Measurements from ENCODE around the gene C1QTNF8.

The C1QTNF8 gene

DNA sequence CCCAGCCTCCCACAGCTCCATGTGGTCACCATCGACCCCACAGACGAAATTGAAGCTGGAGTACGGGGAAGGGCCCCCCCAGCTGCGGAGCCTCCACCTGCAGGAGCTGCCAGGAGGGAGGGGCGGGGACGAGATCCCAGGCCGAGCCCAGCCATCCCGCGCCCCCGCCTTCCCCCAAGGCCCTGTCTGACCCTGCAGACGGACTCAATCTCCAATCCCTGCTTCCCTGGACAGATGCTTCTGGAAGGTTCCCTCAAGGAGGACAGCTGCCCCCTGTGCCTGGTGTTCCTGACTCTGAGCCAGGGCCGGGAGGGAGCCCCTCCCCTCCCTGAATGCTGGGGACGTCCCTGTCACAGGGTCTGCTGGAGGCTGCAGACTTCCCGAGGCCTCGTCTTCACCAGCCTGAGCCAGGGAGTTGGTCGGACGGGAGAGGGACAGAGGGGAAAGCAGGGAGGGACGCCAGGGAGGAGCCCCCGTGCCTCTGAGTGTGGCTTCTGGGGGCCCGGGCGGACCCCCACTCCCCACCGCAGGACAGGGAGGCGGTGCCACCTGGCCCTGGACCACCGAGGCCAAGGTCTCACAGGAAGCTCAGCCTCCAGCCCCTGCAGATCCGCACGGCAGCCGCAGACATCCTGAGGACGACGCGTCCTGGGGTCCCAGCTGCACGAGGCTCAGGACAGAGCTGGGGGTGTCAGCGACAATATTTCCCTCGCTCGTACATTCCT, 21.3 kb upstream of the C1QTNF8 start:
- Histone ChIP-seq H3K4me2 (ENCODE audit: low read depth, low read length) (no peak overlapping the region), H4K20me1 (ENCODE audit: insufficient read depth, low read length) (no peaks in the 10 kb centered on the region), H3K9me3 (replicated peaks; ENCODE audit: insufficient read depth, low read length) (no peaks in the 10 kb centered on the region), H3K4me1 (ENCODE audit: low read length) (0 out of 2 replicates have a peak, but pooled peaks cover 5% of the 10 kb centered on the region), H3K4me3 (ENCODE audit: low read length) (no peak overlapping the region), H3K9ac (ENCODE audit: low read length) (no peak overlapping the region), H3K27ac (ENCODE audit: low read length) (no peak overlapping the region), H3K79me2 (ENCODE audit: low read length) (no peaks in the 10 kb centered on the region), H3K27me3 (replicated peaks; ENCODE audit: insufficient read depth, low read length) (peaks cover 91% of the 10 kb centered on the region), H3K36me3 (replicated peaks; ENCODE audit: insufficient read depth, low read length) (no peaks in the 10 kb centered on the region), H3K9me2 (replicated peaks; ENCODE audit: insufficient read depth, low read length) (no peaks in the 10 kb centered on the region), H2AFZ (ENCODE audit: low read length) (no peak overlapping the region), H3F3A (ENCODE audit: insufficient read depth, low read length) (no peaks in the 10 kb centered on the region)
- TF ChIP-seq, protein P1, sequence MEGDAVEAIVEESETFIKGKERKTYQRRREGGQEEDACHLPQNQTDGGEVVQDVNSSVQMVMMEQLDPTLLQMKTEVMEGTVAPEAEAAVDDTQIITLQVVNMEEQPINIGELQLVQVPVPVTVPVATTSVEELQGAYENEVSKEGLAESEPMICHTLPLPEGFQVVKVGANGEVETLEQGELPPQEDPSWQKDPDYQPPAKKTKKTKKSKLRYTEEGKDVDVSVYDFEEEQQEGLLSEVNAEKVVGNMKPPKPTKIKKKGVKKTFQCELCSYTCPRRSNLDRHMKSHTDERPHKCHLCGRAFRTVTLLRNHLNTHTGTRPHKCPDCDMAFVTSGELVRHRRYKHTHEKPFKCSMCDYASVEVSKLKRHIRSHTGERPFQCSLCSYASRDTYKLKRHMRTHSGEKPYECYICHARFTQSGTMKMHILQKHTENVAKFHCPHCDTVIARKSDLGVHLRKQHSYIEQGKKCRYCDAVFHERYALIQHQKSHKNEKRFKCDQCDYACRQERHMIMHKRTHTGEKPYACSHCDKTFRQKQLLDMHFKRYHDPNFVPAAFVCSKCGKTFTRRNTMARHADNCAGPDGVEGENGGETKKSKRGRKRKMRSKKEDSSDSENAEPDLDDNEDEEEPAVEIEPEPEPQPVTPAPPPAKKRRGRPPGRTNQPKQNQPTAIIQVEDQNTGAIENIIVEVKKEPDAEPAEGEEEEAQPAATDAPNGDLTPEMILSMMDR (IDR thresholded peaks at IDR 0.05; ENCODE audit: low read length): no peak
- TF ChIP-seq EZH2phosphoT487 (IDR thresholded peaks at IDR 0.05; ENCODE audit: low read length): no peak
- no peak for TF ChIP-seq EZH2 (optimal IDR thresholded peaks at IDR 0.05; ENCODE audit: low read depth, low read length)
- no peak for DNase-seq

DNA sequence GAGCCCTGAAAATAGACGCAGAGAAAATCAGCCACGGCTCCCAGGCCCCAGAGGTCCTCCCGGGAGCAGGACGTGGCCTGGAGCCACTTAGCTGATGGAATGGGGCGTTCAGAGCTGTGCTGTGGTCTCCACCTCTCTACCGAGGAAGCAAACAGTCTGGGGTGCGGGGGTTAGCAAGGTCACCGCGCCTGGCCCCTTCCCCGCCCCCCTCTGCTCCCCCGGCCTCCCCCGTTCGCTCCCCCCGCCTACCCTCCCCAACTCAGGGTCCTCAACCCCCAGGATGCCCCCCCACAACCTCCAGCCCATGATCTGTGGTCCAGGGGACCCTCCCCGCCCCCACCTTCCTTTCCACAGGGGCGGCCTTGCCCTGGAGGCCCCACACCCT, 20.6 kb upstream of the C1QTNF8 start:
- no peaks in the 10 kb centered on the region for H3K9me3 ChIP-seq (replicated peaks; ENCODE audit: insufficient read depth, low read length)
- no peaks in the 10 kb centered on the region for H3K79me2 ChIP-seq (ENCODE audit: low read length)
- H3K27ac ChIP-seq (ENCODE audit: low read length): no peak overlapping the region
- no peaks in the 10 kb centered on the region for H3F3A ChIP-seq (ENCODE audit: insufficient read depth, low read length)
- H3K9ac ChIP-seq (ENCODE audit: low read length): no peak overlapping the region
- H3K4me1 ChIP-seq (ENCODE audit: low read length): 0 out of 2 replicates have a peak, but pooled peaks cover 5% of the 10 kb centered on the region
- no peak for DNase-seq
- no peak overlapping the region for H2AFZ ChIP-seq (ENCODE audit: low read length)
- no peaks in the 10 kb centered on the region for H3K9me2 ChIP-seq (replicated peaks; ENCODE audit: insufficient read depth, low read length)
- H3K4me2 ChIP-seq (ENCODE audit: low read depth, low read length): no peak overlapping the region
- TF ChIP-seq EZH2phosphoT487 (IDR thresholded peaks at IDR 0.05; ENCODE audit: low read length) (no peak), EZH2 (optimal IDR thresholded peaks at IDR 0.05; ENCODE audit: low read depth, low read length) (no peak)
- TF ChIP-seq, protein P1 (IDR thresholded peaks at IDR 0.05; ENCODE audit: low read length): no peak
- no peaks in the 10 kb centered on the region for H4K20me1 ChIP-seq (ENCODE audit: insufficient read depth, low read length)
- peaks cover 91% of the 10 kb centered on the region for H3K27me3 ChIP-seq (replicated peaks; ENCODE audit: insufficient read depth, low read length)
- no peaks in the 10 kb centered on the region for H3K36me3 ChIP-seq (replicated peaks; ENCODE audit: insufficient read depth, low read length)
- H3K4me3 ChIP-seq (ENCODE audit: low read length): no peak overlapping the region

GRCh38 chr16:1113889-1114526, 18.0 kb upstream of the C1QTNF8 start:
- Histone ChIP-seq H4K20me1 (ENCODE audit: insufficient read depth, low read length) (no peaks in the 10 kb centered on the region), H3K27ac (ENCODE audit: low read length) (no peak overlapping the region), H3F3A (ENCODE audit: insufficient read depth, low read length) (no peaks in the 10 kb centered on the region), H3K9me2 (replicated peaks; ENCODE audit: insufficient read depth, low read length) (no peaks in the 10 kb centered on the region), H3K4me2 (ENCODE audit: low read depth, low read length) (no peak overlapping the region), H3K9ac (ENCODE audit: low read length) (no peak overlapping the region), H2AFZ (ENCODE audit: low read length) (no peak overlapping the region), H3K4me3 (ENCODE audit: low read length) (no peak overlapping the region), H3K27me3 (replicated peaks; ENCODE audit: insufficient read depth, low read length) (peaks cover 91% of the 10 kb centered on the region), H3K4me1 (ENCODE audit: low read length) (no peaks in the 10 kb centered on the region), H3K9me3 (replicated peaks; ENCODE audit: insufficient read depth, low read length) (no peaks in the 10 kb centered on the region), H3K79me2 (ENCODE audit: low read length) (no peaks in the 10 kb centered on the region), H3K36me3 (replicated peaks; ENCODE audit: insufficient read depth, low read length) (no peaks in the 10 kb centered on the region)
- DNase-seq: no peak
- TF ChIP-seq, protein P1 (IDR thresholded peaks at IDR 0.05; ENCODE audit: low read length): no peak
- TF ChIP-seq EZH2phosphoT487 (IDR thresholded peaks at IDR 0.05; ENCODE audit: low read length) (no peak), EZH2 (optimal IDR thresholded peaks at IDR 0.05; ENCODE audit: low read depth, low read length) (no peak)
